NCI-H1694 treated with DMSO at 0.1 percent for 48 hours (cell line): ENCODE data around the gene TP53I13.

Experiments used
- DNase-seq: peaks from one replicate; lab custom pipeline; 2025; lab: John Stamatoyannopoulos, UW

Gene TP53I13

GRCh38 chr17:29567554-29568330, 759 bp upstream of the TP53I13 start:
- peak; percentile 83 for DNase-seq

GRCh38 chr17:29569245-29569950, 897 bp downstream of the TP53I13 start:
- DNase-seq: peak; percentile 22

- DNase-seq: no peak
Observed at GRCh38 chr17:29570521-29570920, 2.0 kb downstream of the TP53I13 start.

- DNase-seq: no peak
Observed at GRCh38 chr17:29571486-29571882, 3.0 kb downstream of the TP53I13 start.

- DNase-seq: no peak
Observed at GRCh38 chr17:29571883-29572681, 3.6 kb downstream of the TP53I13 start.

DNA sequence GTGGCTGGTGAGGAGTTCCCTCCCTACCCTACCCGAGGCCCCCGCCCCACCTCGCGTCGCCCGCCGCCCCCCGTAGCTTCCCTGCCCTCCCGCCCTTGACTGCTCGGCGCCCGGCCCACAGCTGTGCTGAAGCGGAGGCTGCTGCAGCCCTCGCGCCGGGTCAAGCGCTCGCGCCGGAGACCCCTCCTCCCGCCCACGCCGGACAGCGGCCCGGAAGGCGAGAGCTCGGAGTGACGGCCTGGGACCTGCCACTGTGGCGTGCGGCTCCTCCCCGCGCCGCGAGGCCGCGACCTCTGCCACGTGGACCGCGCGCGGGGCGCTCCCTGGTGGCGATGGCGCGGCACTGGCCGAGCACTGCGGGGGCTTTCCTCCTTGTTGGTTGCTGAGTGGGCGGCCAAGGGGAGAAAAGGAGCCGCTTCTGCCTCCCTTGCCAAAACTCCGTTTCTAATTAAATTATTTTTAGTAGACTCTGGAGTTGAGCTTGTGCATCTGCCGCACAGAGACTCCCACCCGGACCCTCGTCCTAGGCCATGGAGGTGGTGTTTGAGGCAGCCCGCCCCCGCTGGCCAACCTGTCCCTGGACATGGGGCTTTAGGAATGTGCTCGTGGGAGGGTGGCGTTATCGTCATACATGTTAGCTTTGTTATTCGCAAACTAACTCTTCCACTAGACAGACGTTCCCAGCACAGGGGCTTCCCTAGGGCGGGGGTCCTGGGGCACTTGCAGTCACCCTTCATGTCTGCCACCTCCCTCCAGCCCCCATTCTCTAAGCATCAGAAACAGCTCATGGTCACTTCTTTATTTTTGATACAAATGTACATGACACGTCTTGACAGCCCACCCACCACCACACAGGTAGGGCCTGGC, 4.4 kb downstream of the TP53I13 start:
- DNase-seq: no peak

- no peak for DNase-seq
Observed at GRCh38 chr17:29573558-29573869, 5.0 kb downstream of the TP53I13 start.

GRCh38 chr17:29573871-29574731, 5.6 kb downstream of the TP53I13 start:
- DNase-seq: no peak

GRCh38 chr17:29574732-29575510, 6.4 kb downstream of the TP53I13 start:
- DNase-seq: no peak

DNA sequence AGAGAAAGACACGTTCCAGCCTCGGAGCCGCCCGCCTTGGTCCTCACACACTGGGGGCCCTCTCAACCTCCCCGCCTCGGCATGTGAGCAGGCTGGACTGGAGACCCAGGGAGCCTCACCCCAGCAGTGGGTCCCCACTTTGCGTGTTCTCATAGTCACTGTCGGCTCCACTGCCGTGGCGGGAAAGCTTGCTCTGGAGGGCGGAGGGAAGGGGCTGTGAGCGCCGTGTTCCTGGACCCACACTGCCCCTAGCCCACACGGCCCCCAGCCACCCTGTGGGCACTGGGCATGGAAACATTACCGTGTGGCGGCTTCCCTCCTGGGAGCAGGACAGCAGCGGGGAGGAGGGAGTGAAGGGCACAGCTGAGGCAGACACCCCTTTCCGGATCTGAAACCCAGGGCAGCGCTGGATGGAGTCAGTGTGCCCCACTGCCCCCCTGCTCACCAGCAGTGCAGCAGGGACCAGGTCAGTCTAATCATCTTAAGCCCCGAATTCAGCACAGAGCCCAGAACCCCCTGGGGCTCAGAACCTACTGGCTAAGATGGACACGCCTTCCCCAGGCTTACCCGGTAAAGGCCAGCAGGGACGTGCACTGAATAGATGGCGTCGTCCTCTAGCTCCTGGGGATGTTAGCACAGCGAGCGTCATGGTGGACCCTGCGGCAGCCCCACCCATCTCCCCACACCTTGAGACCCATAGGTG, 7.2 kb downstream of the TP53I13 start:
- DNase-seq: no peak

- no peak for DNase-seq
Observed at GRCh38 chr17:29576214-29577000, 7.9 kb downstream of the TP53I13 start.

- DNase-seq: no peak
Observed at GRCh38 chr17:29577001-29577370, 8.5 kb downstream of the TP53I13 start.

GRCh38 chr17:29577385-29578211, 9.1 kb downstream of the TP53I13 start:
- DNase-seq: peak; percentile 23

DNA sequence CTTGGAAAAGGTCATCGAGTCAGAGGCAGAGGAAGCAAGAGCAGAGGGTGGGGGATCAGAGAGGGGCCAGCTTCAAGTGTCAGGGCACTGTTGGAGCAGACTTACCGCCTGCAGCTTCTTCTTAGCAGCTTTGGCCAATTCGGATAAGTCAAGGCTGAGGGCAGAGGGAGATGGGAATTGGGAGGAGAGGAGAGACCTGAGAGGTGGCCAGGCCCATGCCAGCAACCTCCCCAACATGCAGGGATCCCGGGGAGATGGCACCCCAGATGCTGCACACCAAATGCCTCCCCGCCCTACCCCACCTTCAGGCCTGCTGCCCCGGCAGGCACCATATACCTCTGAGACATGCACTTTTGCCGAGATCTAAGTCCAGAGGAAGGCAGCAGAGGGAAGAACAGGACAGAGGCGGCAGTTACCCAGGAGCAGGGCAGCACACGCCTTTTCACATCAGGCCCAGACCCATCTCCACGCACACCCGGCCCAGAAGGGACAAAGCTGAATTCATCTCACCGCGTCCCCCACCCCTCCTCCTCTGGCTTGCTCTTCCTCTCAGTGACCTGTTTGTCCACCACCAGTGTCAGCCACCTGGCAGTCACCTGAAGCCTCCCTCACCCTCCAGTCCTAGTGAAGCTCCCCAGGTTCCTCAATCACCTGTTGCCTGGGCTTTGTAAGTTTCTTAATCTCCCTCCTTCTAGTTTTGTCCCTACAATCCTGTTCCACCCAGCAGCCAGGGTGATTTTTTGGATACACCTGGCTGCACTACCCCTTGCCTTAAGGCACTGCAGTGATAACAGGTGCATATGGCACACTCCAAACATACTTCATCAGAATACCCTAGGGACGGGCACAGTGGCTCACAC, 10.4 kb downstream of the TP53I13 start:
- DNase-seq: no peak

GRCh38 chr17:29579866-29580771, 11.6 kb downstream of the TP53I13 start:
- peak; percentile 90 for DNase-seq
